A204.1 (cell line): ENCODE results near the gene KCTD3.

Experiments used
- FAIRE-seq: peaks from 2 replicates; lab custom pipeline; 2012; peaks lifted over from hg19 to GRCh38; lab: Jason Lieb, UNC

Gene KCTD3

GRCh38 chr1:215557504-215557903 lies 9.6 kb upstream of the KCTD3 start:
- FAIRE-seq = no peak

DNA sequence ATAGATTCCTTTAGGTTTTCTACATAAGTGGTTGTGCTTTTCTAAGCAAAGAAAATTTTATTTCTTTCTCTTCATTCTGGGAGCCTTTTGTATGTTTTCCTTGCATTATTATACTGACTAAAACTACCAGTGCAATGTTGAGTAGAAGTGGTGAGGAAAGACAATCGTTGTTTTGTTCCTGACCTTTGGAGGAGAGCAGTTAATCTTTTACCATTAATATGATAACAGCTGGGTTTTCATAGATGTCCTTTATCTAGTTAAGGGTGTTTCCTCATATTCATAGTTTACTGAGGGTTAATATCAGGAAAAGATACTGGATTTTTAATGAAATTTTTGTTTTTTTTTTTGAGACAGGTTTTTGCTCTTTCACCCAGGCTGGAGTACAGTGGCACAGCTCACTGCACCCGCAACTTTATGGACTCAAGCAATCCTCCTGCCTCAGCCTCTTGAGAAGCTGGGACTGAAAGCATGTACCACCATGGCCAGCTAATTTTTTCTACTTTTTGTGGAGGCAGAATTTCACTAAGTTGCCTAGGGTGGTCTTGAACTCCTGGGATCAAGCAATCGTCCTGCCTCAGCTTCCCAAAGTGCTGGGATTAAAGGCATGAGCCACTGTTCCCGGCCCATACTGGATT lies 9.0 kb upstream of the KCTD3 start:
- FAIRE-seq = no peak

- no peak for FAIRE-seq
Measured at GRCh38 chr1:215567491-215568298, 591 bp downstream of the KCTD3 start.

- FAIRE-seq = no peak
Measured at GRCh38 chr1:215568299-215568692, 1.2 kb downstream of the KCTD3 start.

DNA sequence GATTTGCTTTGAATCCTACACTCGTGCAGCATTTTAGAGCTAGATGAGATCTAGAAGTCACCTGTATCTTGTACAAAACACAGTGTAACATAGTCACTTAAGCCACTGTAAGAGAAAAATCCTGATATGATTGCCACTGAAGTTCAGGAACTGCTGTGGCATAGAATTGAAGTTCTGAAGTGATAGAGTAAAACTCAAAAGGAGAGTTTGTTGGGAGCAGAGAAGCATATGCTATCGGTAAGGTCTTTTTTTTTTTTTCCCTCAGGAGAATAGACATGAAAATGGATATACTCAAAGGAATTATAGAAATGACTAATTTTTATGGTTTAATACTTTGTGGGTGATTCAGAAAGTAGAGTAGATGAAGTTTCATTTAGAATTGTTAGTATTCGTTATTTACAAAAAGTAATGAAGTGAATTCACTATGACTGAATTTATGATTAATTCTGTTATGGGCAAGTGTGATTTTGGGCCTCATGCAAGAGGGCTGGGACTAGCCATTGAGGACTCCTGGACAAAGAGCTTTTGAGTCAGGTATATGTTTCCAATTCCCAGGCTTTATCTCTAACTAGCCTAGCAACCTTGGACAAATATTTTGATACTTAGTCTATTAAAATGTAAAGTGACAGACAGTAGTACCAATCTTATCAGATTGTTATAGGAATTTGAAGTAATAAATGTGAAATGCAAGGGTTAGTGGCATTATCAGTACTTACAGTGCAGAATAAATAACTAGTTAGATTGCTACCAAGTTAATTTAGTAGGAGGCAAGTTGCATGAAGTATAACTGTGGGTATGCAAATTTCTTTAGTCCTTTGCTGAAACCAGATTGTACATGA lies 3.1 kb downstream of the KCTD3 start:
- no peak for FAIRE-seq

GRCh38 chr1:215581896-215582295 lies 14.8 kb downstream of the KCTD3 start:
- no peak for FAIRE-seq

DNA sequence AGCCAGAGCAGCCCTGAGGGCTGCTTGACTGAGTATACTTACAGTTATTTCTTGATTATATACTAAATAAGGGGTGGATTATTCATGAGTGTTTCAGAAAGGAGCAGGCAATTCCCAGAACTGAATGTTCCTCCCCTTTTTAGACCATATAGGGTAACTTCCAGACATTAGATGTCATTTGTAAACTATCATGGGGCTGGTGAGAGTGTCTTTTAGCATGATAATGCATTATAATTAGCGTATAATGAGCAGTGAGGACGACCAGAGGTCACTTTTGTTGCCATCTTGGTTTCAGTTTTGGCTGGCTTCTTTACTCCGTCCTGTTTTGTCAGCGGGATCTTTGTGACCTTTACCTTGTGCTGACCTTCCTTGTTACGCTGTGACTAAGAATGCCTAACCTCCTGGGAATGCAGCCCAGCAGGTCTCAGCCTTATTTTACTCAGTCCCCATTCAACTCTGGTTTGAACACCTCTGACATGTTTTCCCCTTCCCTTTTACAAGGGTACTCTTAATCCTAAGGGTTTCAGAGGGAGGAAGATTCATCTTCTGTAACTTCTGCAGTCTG lies 16.2 kb downstream of the KCTD3 start:
- no peak for FAIRE-seq

- no peak for FAIRE-seq
Measured at GRCh38 chr1:215584389-215584788, 17.3 kb downstream of the KCTD3 start.

DNA sequence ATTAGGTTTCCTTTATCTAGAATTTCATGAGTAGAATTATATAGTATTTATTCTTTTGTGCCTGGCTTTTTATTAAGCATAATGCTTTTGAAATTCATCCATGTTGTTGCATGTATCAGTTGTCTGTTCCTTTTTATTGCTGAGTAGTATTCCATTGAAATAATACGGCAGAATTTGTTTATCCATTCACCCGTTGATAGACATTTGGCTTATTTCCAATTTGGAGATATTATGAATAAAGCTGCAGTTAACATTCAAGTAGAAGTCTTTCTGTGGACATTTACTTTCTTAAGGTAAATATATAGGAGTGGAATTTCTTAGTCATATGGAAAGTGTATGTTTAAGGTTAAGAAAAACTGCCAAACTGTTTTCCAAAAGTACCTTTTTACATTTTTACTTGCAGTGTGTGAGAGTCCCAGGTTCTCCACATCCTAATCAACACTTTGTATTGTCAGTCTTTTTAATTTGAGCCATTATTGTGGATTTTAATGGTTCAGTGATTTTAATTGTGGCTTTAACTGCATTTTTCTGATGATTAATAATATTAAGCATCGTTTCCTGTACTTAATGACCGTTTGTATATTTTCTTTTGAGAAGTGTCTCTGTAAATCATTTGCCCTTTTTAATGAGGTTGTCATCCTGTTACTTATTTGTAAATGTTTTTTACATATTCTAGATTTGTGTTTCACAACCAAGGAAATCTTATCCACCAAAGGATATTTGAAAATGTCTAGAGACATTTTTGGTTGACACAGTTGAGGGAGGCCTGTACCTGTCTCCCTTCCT lies 22.7 kb downstream of the KCTD3 start:
- FAIRE-seq = no peak

DNA sequence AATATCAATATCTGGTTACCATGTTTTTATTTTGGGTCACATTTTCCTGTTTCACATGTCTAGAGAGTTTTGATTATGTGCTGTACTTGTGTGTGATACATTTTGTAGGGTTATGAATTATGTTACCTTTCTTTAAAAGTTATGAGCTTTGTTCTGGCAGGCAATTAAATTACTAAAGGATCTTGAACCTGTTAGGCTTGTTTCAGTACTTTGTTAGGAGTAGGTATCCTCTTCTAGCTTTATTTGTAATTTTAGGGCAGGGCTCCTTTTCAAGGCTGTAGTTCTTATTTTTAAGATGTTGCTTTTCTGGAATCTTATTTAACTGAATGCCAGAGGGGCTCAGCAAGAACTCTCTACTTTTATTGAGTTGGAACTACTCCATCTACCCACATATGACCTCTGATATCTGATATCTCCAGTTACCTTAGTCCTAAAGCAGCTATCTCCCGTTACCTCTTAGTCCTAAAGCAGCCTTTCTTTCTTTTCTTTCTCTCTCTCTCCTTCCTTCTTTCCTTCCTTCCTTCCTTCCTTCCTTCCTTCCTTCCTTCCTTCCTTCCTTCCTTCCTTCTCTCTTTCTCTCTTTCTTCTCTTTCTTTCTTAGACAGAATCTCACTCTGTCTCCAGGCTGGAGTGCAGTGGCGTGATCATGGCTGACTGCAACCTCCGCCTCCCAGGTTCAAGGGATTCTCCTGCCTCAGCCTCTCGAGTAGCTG lies 23.8 kb downstream of the KCTD3 start:
- FAIRE-seq = no peak

DNA sequence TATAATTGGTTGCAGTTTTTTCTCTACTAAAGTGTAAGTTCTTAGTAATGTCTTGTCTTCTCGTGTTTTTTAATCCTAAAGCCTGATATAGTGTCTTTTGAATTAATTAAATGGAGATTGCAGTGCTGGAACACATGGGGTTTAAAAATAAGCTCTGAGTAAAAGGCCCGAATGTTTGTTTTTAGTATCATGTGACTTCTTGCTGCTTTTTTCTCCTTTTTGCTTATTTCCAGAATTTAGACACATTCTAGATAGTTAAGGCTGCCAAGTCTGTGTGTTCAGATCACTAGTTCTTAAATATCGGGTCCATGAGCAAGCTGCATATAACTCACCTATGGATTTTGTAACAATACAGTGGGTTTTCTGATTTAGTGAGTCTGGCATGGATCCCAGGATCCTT lies 27.5 kb downstream of the KCTD3 start:
- no peak for FAIRE-seq

GRCh38 chr1:215595231-215595630 lies 28.1 kb downstream of the KCTD3 start:
- FAIRE-seq = peak; percentile 43

DNA sequence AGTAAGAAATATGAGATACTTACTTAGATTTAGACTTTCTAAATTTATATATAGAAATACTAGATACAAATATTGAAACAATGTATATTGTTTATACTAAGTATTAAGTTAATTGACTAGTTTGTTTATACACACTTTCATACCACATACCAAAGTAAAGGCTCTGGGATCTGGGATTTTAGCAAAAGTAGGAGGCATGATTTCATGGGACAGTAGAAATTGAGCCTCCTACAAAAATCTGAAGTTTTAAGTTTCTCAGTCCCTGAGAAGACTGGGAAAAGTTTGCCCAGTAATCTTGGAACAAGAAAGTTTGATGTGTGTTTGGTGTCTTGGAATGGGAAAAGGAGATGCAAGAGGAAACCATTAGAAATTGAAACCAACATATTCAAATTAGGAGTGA lies 30.9 kb downstream of the KCTD3 start:
- FAIRE-seq = no peak

DNA sequence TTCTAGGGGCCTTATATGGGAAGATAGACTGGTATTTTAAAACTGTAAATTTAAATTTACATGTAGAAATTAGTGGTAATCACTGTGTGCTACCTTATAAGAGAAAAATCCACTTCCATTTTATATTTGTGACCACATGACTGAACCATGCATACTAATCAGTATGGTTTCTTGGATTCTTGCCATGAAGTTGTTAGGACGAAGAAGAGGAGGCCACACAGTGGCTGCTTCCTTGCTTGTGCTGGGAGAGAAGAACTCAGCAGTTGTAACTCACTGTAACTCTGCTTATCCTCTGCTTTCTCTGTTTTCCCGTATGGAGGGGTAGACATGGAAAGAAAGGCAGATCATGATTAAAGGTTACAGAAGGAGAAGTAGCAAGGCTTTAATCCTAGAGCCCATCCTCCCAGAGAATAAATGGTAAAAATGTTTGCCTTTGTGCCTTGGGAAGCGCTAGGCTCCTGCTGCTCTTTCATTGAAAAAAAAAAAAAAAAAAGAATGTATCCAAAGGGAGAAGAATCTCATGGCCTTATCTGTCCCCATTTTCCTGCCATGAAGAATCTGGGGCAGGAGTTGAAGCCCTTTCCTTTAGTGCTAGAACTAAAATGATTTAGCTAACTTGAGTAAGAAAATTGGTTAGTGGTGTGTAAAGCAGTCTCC lies 32.4 kb downstream of the KCTD3 start:
- FAIRE-seq = no peak

- no peak for FAIRE-seq
Measured at GRCh38 chr1:215600258-215600792, 33.2 kb downstream of the KCTD3 start.

GRCh38 chr1:215600867-215601266 lies 33.8 kb downstream of the KCTD3 start:
- no peak for FAIRE-seq

DNA sequence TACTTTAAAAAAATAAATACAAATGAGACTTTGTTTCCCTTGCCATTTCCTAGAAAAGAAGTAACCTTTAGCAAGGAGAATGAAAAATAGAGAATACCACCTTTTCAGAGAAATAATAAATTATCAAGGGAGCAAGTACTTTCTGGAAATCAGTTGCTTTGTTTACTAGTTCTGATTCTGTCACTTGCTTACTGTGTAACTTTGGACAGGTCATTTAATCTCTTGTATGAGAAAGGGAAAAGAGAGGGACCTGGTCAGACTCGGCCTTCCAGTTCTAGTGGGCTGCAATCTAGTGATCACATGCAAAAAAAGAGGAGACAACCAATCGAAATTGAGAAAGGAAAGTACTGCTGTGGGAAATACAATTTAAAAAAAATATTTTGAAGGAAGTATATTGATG lies 34.2 kb downstream of the KCTD3 start:
- no peak for FAIRE-seq

DNA sequence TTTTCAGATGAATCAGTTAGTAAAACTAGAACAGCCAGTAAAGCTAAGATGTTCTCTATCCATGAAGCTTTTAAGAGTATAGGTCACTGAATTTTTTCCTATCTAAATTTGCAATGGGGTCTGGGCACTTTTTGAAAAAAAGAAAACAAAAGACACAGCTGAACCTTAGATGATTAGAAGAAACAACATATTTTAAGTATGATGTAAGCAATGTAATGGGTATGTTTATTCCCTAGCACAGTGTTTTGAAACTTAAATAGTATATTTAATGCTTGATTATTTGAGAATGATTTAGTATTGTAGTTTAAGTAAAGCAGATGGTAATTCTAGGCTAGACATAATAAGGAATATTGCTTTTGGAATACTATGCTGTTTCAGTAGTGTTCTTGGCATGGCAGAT lies 36.2 kb downstream of the KCTD3 start:
- no peak for FAIRE-seq

DNA sequence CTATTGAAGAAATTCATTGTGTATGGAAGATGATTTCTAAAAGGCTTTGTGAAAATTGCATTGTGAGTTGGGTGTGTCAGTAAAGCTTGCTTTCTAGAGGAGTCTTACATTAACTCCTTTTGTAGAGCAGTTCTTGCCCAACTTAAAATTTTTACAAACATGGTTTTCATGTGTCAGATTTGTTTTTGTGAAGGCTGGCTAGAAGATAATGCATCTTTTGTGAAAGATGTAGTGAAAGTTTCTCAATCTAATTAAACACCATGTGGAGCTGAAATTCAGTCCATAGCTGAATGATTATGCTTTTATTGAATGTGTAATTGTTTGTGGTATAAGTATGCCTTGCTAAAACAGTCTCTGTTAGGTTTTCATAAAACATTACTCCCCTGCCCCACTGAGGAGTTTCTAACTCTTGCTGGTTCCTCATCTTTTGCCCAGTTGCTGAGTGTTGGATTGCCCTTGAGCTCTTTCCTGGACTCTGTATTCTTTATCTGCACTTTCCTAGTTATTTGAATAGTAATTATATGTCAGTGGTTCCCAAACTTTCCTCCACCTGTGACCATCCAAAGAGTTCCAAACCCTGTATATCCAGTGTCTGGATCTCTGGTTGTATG lies 38.0 kb downstream of the KCTD3 start:
- no peak for FAIRE-seq

DNA sequence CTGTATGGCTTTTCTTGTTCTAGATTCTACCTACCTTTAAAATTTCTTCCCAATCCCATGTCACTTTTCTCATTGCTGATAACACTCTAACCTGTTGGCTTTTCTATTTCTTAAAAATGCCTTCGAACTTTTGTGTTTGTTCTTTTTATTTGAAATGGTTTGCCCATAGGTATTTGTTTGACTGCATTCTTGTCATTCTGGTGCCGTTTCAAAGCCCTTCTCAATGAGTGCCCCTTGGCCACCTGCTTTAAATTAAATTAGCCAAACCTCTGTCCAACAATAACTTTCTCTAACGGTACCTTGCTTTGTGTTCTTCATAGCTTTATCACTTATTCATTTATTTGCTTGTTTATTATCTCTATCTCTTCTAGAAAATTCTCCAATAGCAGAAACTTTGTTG lies 38.9 kb downstream of the KCTD3 start:
- FAIRE-seq = no peak
